SK-N-SH treated with all-trans-retinoic acid at 6 μM for 48 hours (cell line): ENCODE data around the gene NLRP5.

Experiments used
- ISL1 ChIP-seq: fragments of 250-450 bp; sonication (Bioruptor Pico); IDR thresholded peaks from 2 replicates; pipeline ENCODE4 v2.1.2; 2022; ENCODE audit warnings: mild to moderate bottlenecking, moderate library complexity
- OSR1 ChIP-seq: fragments of 250-450 bp; sonication (Bioruptor Pico); IDR thresholded peaks from 2 replicates; pipeline ENCODE4 v1.8.0; 2022; ENCODE audit warnings: moderate library complexity, mild to moderate bottlenecking, inconsistent platforms
- PATZ1 ChIP-seq: fragments of 250-450 bp; sonication (Bioruptor Pico); IDR thresholded peaks from 2 replicates; pipeline ENCODE4 v1.8.0; 2020; ENCODE audit warnings: mild to moderate bottlenecking, moderate library complexity, borderline replicate concordance
- RARB ChIP-seq: fragments of 250-450 bp; sonication (Bioruptor Pico); IDR thresholded peaks from 2 replicates; pipeline ENCODE4 v1.8.0; 2021; ENCODE audit warnings: mild to moderate bottlenecking, moderate library complexity
- TCF4 ChIP-seq: fragments of 250-450 bp; sonication (Bioruptor Pico); IDR thresholded peaks from 2 replicates; pipeline ENCODE4 v1.8.0; 2021; ENCODE audit warnings: mild to moderate bottlenecking, moderate library complexity, borderline replicate concordance
- ZC3H10 ChIP-seq: fragments of 250-450 bp; sonication (Bioruptor Pico); IDR thresholded peaks from 2 replicates; pipeline ENCODE4 v1.5.1; 2021; ENCODE audit warnings: mild to moderate bottlenecking, moderate library complexity
- ZFP3 ChIP-seq: fragments of 250-450 bp; sonication (Bioruptor Pico); IDR thresholded peaks from 2 replicates; pipeline ENCODE4 v1.5.0; 2020; ENCODE audit warnings: mild to moderate bottlenecking, moderate library complexity
- ZNF565 ChIP-seq: fragments of 450-650 bp; formaldehyde crosslinking; conservative IDR thresholded peaks from 2 replicates; pipeline ENCODE4 v1.5.0; 2020; ENCODE audit warnings: low read depth, mild to moderate bottlenecking, moderate library complexity

GRCh38 chr19:56106397-56106849 lies 119.8 kb downstream of the NLRP5 start:
- TF ChIP-seq ZC3H10 (CRISPR knock-in tag), result no peak
- TF ChIP-seq ZNF565 (CRISPR knock-in tag), result no peak
- no peak for TF ChIP-seq PATZ1 (CRISPR knock-in tag)
- TF ChIP-seq OSR1 (CRISPR knock-in tag), result no peak
- no peak for TF ChIP-seq TCF4
- no peak for TF ChIP-seq RARB
- TF ChIP-seq ZFP3 (CRISPR knock-in tag), result no peak
- no peak for TF ChIP-seq ISL1 (CRISPR knock-in tag)
